Measurements from ENCODE around the gene KRT3. TPM values are rescaled to one million over a fixed set of nuclear protein-coding genes. Genes with fewer than 3 reads are reported as not detected.

KRT3 gene
- total RNA-seq: not detected

DNA sequence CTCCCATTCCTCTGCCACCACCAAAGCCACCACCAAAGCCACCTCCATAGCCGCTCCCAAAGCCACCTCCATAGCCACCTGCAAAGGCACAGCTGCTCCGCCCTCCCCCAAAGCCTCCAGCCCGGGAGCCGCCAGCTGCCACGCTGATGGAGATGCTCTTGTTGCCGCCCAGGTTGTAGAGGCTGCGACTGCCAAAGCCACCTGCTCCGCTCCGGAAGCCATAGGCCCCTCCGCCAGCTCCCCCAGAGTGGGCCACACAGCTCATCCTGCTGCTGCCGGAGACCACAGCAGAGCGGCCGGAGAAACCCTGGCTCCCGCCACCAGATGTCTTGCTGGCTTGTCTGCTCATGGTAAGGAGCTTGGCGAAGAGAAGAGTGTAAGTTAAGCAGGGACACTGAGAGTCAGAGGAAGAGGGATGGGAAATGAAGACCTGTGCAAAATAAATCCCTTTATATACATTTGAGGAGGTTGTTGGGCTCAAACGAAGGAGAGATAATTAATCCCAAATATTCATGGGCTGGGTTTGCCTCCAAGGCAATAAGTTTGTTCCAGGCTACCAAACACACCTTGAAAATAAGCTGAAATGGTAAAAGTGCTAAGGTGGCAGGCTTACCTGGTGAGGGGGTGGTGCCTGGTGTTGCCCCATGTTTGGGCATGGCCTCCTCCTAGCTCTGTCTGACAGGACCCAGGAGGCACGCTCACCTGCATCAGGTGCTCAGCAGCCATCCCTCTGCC lies at the start of gene KRT3:
Gene KRT3, minus strand, starts transcription at position 424 of the 735 bp plus-strand sequence. Its CDS starts 75 bp downstream, at position 349.
- DNase-seq: no peak

DNA sequence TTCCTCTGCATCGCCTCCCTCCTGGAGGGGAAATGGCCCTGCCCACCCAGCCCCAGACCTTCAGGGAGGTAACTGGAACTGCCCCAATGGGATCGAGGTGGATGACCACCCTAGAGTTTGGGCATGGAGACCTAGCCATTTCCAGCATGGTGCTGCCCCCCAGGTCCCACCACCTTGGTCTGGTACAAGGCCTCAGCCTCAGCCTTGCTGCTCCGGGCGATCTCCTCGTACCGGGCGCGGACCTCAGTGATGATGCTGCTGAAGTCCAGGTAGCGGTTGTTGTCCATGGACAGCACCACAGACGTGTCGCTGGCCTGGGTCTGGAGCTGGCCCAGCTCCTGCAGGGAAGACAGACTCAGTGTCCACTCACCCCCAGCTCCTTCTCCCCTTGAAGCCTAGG lies 48.5 kb upstream of the KRT3 start:
- no peak for DNase-seq

DNA sequence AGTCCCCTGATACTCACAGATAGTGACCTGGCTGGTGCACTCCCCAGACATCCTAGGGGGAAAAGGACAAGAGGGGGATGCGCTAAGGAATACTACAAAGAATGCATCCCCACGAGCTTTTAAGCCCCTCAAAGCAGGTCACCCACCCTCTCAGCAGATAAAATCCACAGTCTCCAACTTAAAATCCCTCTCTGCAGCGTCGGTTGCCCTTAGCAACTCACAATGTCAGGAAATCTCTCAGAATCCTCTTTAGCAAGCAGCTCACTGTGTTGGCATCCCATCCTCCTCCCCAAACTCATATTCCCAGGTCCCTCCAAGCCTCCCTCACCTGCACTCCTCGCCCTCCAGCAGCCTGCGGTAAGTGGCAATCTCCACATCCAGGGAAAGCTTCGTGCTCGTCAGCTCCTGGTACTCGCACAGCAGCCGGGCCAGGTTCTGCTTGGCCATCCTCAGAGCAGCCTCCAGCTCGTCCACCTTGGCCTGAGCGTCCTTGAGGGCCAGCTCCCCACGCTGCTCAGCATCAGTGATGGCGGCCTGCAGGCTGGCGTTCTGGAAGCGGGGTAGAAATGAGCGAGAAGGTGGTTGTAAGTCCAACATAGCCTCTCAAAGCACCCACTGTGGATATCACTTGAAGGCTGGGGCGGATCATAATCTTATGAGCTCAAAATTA lies 43.7 kb upstream of the KRT3 start:
- DNase-seq: no peak

DNA sequence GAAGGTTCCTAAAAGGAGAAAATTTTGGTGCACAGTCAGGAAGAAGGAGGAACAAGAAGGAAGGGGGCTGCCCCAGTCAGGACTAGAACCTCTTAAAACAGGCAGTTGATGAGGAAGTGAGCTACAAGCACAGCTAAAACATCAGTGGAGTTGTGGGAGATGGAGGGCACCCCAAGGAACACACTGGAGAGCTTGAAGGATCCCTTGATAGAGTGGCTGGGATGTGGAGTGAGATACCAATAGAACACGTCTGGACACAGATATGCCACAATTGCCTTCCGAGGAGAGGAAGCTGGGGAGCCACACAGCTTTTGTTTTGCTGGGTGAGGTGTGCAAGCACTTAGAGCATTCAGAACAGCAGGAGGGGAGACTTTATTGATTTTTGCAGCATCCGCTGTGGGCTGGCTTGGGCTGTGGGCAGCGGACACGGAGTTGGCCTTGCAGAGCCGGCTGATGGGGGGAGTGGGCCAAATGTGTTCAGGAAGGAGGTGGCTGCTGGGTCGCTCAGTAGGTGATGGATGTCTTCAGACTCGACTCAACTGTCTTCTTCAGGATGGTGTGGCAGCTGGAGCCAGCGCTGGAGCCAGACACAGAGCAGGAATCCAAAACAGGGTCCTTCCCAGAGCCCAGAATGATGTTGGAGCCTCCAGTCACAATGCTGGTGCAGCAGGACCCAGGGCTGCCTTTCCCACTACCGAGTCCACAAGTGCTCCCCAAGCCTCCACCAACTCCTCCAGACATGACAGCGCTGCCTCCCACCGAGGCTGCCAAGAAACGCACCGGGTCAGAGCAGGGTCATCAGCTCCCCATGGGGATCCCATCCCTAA lies 42.9 kb upstream of the KRT3 start:
- no peak for DNase-seq

DNA sequence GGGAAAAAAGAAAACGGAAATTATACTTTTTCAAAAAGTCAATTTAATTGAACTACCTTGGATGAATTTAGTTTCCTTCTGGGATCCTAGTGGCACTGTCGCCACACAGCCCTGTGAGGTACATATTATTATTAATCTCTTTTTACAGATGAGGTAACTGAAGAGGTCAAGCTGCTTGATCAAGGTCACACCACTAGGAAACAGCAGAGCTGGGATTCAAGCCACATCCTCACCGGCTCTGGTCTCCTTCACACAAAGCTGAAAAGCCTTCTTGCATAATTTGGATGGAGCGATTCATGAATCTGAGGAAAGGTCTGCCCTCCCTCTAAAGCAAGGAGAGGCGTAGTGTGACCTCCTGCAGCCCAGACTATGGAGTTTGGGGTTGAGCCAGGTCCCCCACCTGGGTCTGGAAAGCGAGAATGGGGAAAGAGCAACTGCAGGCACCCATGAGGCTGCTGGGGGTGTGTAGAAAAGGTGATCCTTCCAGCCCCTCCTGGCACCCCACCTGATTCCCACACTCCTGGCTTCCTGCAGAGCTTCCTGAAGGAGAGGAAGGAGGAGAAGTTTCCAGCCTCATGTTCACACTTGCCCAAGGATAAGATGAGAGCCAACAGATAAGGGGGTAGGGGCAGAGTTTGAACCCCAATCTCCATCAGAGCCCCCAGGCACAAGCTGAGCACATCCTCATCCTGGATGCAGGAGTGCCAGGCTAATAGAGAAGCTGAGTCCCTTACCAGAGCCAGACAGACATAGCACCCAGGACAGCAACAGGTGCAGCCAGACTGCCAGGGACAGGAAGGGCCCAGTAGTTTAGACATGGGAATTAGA lies 42.1 kb upstream of the KRT3 start:
- DNase-seq: no peak

DNA sequence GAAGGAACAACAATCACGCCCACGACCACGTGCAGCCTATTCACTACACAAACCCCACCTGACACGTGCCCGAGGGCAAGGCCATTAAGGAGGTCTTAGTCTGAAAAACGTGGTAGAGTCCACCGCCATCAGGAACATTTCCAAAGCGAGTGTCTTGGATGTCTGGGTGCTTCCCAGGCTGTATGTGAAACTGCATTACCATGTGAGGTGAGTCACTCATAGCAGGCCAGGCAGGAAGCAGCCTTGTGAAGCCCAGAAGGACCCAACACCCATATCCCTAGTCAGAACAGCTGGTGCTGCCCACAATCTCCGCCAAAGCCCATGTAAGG lies 41.5 kb upstream of the KRT3 start:
- no peak for DNase-seq

DNA sequence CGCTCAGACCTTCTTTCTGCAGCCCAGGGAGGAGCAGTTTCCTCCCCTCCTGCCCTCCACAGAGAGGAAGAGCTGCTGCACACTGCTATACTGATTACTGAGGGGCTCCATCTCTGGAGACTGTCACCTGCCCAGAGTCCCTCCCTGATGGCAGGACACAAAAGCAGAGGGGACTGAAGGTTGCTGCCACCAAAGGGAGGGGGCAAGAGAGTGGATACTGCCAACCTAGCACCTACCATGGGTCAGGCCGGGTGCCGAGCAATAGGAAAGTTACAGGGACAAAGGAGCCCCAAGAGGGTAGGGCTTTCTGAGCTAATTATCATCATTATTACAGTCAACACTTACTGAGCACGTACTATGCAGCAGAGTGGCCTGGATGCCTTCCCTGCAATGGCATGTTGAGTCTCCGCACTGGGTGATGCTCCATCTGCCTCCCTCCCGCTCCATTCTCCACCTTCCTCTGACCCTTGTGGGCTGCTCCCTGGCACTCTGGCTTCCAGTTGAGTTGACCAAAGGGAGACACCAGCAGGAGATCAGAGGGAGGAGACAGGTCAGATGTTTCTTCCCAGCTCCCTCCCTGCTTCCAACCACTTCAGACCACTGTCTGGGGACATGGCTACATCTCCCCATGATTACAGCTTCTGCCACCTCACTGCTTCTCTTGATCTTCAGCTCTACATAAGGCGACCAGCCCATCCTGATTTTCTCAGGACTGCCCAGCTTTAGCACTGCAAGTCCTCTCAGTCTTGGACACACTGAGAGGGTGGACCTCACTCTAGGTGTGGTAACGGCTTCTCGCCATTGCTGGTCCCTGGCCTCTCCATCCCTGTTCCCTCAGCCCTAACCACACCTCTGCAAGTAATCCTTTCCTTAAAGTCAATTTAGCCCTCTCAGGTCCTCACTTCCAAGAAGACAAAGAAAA lies 40.8 kb upstream of the KRT3 start:
- DNase-seq: no peak

DNA sequence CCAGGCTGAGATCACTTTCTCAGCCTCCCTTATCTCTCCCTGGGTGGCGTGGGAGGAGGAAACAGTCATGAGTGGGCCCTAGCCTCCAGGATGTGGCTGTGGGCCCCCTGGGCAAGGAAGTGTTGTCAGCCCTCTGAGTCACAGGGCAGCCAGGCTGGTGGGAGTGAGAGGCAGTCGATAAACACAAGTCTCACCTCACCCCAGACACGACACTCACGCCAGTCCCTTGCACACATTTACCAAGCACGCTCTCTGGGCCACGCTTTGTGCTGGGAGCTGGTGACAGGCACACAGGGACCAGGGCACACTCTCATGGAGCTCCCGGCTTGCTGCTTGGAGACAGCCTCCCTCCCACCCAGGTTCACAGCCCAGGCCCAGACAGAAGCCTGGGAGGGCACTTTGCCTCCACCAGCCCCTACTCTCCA lies 40.1 kb upstream of the KRT3 start:
- no peak for DNase-seq

DNA sequence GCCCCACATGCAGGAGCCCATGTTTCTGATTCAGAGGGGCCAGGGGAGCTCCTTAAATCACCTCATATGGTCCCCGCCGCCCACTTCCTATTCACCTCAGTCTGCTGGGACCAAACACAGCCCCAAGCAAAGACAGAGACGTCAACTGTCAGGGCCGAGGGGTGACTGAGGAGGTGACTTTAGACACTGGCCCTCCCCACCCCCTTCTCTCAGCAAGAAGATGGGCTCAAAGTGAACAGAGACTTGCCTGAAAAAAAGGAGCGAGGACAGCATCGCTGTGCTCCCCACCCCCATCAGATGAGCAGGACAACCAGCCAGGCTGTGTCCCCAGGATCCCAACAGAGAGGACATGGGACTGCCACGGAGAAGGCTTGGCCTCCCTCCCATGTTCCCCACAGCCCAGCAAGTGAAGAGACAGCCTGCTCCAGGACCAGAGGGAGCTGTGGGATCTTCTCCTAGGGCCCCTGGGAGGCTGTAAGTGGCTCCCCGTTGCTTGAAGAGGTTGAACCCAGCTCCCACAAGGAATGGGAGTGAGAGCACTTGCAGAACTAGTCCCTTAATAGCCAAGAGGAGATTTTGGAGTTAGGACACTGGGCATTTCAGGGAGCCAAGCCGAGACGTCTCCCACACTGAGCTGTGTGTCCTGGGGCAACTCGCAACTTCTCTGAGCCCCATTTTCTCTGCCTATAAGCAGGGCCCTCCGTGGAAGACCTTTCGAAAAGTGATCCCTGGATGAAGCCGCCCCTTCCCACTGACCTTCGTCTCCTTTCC lies 39.5 kb upstream of the KRT3 start:
- DNase-seq: no peak

DNA sequence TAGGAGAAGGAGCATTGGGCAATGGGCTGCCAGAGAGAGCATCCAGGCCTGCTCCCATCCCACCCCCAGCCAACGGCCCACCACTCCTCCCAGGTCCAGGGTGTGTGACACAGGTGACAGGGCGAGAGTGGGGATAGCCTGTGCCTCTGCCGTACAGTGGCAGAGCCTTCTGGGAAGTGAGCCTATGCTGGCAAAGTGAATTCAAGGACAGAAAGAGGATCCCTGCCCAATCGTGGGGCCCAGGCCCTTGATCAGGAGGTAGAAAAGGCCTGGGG lies 38.7 kb upstream of the KRT3 start:
- DNase-seq: no peak

DNA sequence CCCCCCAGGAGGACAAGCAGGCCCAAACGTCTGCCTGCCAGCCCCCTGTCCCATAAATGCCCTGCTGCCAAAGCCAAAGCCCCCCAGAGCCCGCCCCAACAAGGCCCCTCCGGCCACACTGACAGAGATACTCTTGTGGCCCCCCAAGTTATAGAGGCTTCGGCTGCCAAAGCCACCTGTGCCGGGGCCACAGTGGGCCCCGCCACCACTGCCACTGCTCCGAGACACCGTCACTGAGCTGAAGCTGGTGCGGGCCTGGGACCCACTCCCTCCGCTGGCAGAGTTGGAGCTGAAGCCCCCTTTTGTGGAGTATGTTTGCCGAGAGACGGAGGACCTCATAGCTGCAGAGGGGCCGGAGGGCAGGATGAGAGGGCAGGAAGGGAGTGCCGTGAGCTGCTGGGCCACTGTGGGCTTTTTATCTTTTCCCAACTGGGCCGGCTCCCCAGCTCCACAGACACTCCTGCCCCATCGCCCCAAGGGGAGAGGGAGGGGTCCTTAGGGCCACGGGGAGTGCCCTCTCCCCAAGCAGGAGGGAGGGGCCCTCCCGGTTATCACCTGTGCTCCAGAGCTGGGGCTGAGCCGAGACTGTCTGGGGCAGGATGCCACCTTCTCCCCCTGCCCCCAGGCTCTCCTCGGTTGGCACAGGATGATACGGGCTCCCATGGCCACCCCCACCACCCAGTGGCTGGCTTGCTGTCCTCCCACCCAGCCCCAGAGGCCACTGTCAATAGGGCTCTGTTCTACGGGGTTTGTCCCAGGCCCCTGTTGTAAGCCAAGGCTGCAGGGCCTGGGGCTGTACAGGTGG lies 38.2 kb upstream of the KRT3 start, which contains the start of gene KRT79:
Gene KRT79, minus strand, starts transcription at position 390 of the 805 bp plus-strand sequence. Its CDS starts 51 bp downstream, at position 339.
- no peak for DNase-seq

DNA sequence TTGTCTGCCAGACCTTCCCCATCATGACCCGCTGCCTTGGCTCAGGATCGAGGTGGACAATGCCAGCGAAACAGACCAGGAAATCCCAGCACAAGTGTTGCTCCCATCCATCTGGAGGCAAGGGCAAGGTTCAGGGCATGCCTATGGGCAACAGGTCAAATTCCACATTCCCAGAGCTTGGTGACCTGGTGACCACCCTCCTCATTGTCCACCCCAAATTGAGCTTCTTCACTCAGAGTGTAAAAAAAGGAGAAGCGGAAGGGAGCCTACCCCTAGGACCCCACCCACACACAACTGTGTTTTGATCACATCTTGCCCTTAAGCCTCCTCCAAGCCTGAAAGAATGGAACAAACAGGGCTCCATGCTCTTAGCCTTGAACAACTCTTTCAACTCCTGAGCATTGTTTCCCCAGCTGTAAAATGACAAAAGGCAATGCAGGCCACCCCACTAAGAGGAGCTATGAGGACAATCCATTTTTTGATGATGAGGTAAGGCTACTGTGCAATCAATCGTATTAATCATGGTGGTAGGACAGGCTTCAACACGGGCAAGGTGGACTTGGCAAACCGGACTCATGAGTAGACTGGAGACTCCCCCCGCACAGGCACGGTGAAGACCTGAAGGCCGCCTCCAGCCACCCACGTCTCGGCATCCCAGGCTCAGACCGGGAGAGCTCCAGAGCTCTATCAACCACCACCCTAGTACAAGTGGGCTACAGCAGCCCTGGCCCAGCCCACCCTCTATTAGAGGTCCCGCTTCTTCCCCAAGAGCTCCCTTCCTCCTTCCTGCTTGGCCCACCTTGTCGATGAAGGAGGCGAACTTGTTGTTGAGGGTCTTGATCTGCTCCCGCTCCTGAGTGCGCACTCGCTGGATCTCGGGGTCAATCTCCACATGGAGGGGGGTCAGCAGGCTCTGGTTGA lies 37.3 kb upstream of the KRT3 start:
- DNase-seq: no peak

DNA sequence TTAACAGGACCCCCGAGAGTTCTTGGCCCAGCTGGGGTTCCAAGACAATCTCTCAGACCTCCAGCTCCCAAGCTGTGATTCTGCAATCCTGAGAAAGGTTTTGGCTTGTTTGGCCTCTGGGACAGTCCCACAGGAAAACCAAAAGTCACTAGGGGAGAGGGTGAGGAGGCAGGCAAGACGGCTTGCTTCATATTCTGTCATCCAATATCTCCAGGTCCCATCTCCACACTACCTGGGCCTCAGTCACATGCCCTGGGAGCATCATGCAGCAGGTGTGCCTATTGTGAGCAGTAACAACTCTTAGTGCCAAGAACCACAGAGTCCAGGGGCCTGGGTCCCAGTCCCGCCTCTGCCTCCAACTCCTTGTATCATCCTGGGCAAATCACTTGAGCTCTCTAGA lies 36.5 kb upstream of the KRT3 start:
- no peak for DNase-seq

DNA sequence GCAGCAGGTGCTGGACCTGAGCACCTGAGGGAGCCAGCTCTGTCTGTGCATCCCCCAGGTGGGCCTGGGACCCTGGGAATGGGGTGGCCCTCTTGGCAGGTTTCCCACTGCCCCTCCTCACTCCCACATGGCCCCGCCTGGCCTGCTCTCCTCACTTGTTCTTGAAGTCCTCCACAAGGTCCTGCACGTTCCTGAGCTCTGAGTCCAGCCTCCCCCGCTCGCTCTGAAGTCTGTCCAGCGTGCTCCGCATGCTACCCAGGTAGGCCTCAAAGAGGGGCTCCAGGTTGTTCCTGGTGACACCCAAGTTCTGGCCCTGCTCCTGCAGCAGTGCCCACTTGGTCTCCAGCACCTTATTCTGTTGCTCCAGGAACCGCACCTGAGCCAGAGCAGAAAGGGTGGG lies 35.3 kb upstream of the KRT3 start:
- no peak for DNase-seq

DNA sequence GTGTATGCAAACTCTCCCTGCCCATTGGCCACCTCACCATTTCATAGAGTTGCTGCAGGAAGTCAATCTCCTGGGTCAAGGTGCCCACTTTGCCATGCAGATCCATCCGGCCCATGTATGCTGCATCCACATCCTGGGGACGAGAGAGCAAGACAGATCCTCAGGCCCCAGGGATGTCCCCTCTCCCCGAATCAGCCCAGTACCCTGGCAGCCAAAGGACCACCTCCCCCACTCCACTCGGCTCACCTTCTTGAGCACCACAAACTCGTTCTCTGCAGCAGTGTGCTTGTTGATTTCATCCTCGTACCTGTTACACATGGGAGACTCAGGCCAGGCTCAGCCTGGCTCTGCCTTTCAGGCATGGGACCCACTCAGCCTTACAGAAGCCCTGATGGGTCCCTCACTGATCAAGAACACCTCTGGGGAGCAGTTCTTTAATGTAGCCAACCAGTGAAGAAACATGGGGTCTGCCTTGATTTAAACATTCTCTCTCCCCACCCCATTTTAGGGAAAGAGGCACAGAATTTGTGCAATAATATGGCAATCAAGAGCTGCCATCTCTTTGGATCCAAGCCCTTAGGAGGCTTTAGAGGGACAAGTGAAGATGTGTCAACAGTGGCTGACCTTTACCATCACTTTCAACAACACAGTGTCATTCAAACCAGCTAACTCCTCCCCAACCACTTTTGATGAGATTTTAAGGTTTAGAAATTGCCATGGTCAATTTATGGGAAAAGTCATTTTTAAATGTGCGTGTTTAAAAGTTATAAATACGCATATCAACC lies 34.3 kb upstream of the KRT3 start:
- DNase-seq: no peak

DNA sequence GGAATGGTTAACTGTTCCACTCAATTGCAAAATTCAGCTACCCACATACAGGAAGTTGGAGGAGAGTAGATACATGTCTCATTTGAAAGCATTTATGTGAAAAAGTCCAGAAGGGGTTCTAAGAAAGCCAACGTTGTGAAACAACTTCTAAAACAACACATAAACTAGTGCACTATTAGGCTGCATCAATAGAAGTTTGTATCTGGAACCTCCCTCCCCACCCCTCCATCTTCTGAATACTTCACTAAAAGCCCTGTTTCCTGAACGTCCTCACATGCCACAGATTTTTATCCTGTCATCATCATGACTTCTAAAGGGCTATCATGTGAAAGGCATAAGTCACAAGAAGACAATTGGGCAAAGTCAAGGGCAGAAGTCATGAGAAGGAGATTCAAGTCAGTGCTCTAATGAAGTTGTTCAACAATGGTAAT lies 32.7 kb upstream of the KRT3 start:
- no peak for DNase-seq

DNA sequence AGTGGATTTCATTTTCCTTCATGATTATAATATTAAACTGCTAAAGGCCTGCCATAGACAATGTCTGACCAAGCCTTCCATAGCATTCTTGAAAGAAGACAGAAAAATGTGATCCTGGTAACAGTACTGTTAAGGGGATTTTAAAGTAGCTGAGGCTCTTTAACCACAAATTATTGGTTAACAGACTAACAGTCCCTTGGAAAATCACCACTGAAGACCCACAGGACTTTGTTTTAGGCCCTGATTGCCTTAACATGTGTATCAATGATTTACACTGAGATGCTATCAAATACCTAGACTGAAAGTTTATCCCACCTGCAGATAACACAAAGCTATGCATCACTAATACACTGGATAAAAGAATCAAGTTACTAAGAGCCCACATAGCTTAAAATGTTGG lies 32.2 kb upstream of the KRT3 start:
- no peak for DNase-seq

DNA sequence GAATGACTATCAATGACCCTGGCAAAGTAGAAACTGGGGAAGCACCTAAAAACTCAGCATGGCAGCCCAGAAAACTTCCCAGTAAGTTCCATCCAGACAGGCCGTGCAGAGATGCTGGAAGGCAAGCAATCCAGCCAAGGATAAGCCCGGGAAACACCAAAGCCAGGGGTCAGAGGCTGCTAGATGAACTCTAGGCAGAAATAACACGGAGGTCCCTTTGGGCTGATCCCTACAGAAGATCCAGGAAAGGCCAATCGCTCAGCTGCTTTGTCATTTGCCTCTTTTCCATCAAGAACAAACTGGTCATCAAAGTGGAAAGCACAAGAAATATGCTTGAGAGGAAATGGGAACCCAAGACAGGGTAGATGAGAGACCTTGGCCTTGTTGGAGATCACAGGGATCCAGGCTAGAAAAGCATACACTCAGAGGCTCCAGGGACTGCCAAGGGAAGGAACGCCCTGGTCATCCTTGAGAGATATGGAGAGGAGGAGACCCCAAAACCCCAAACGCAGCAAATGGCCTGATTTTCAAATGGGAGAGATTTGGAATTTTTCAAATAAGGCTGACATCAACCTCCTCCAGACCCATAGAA lies 31.7 kb upstream of the KRT3 start:
- DNase-seq: no peak
